Liver (tissue), 3 donors: ENCODE measurements around the gene ARID3B.

Source experiments
- EGR1 ChIP-seq, 2 donors: IDR thresholded peaks; 2 replicates each; pipeline ENCODE4 v1.6.1; 2016 to 2018; ENCODE audit warnings: antibody characterized with exemption in 2 of 2, low read depth in 2 of 2
- GABPA ChIP-seq, 2 donors: IDR thresholded peaks in 1 of 2; conservative IDR thresholded peaks in 1 of 2; 2 replicates each; pipeline ENCODE4 v1.6.1; 2016; ENCODE audit warnings: antibody characterized with exemption in 2 of 2, mild to moderate bottlenecking in 1 of 2, moderate library complexity in 1 of 2
- HNF4A ChIP-seq, 2 donors: conservative IDR thresholded peaks; 2 replicates each; pipeline ENCODE4 v1.6.1; 2016; ENCODE audit warnings: antibody characterized with exemption in 2 of 2, mild to moderate bottlenecking in 2 of 2
- JUND ChIP-seq, 2 donors: IDR thresholded peaks; 2 replicates each; pipeline ENCODE4 v1.6.1; 2016; ENCODE audit warnings: antibody characterized with exemption in 2 of 2
- RXRA ChIP-seq, 2 donors: IDR thresholded peaks; 2 replicates each; pipeline ENCODE4 v1.6.1; 2017 to 2018; ENCODE audit warnings: antibody characterized with exemption in 2 of 2, mild to moderate bottlenecking in 1 of 2
- SP1 ChIP-seq: IDR thresholded peaks from 2 replicates; pipeline ENCODE4 v1.6.1; 2018; ENCODE audit warnings: antibody characterized with exemption, mild to moderate bottlenecking
- YY1 ChIP-seq: IDR thresholded peaks from 2 replicates; pipeline ENCODE4 v1.6.1; 2016; ENCODE audit warnings: antibody characterized with exemption, mild to moderate bottlenecking
- TF ChIP-seq, protein P1 (sequence below): fragments of 150-350 bp; IDR thresholded peaks from 2 replicates; pipeline ENCODE4 v1.5.1; 2017; ENCODE audit warnings: improper control_type of control experiment, low read depth, low read length; ENCODE audit not compliant: missing input control
- TF ChIP-seq, protein P2 (sequence below): IDR thresholded peaks from 2 replicates; pipeline ENCODE4 v1.6.1; 2016; ENCODE audit warnings: antibody characterized with exemption, mild to moderate bottlenecking
- TF ChIP-seq, protein P3 (sequence below): IDR thresholded peaks from 2 replicates; pipeline ENCODE4 v1.6.1; 2016; ENCODE audit warnings: antibody characterized with exemption
- TF ChIP-seq, protein P4 (sequence below): IDR thresholded peaks from 2 replicates; pipeline ENCODE4 v1.6.1; 2016; ENCODE audit warnings: antibody characterized with exemption
- donor health status: healthy.
- donor health status: healthy.

DNA sequence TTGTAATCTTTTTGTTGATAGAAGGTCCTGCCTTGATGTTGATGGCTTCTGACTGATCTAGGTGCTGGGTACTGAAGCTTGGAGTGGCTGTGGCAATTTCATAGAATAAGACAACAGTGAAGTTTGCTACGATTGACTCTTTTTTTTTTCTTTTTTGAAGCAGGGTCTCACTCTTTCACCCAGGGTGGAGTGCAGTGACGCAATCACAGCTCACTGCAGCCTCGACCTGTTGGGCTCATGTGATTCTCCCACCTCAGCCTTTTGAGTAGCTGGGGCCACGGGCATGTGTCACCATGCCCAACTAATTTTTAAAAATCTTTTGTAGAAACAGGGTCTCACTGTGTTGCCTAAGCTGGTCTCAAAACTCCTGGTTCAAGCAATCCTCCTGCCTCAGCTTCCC lies 14.2 kb downstream of the ARID3B start:
- TF ChIP-seq, protein P1, sequence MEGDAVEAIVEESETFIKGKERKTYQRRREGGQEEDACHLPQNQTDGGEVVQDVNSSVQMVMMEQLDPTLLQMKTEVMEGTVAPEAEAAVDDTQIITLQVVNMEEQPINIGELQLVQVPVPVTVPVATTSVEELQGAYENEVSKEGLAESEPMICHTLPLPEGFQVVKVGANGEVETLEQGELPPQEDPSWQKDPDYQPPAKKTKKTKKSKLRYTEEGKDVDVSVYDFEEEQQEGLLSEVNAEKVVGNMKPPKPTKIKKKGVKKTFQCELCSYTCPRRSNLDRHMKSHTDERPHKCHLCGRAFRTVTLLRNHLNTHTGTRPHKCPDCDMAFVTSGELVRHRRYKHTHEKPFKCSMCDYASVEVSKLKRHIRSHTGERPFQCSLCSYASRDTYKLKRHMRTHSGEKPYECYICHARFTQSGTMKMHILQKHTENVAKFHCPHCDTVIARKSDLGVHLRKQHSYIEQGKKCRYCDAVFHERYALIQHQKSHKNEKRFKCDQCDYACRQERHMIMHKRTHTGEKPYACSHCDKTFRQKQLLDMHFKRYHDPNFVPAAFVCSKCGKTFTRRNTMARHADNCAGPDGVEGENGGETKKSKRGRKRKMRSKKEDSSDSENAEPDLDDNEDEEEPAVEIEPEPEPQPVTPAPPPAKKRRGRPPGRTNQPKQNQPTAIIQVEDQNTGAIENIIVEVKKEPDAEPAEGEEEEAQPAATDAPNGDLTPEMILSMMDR, result no peak
- TF ChIP-seq HNF4A (conservative IDR thresholded peaks at IDR 0.05) (no peak), GABPA (IDR thresholded peaks at IDR 0.05 in 1 of 2, conservative IDR thresholded peaks at IDR 0.05 in 1 of 2) (no peak), EGR1 (IDR thresholded peaks at IDR 0.05; ENCODE audit: low read depth in 2 of 2) (no peak), JUND (IDR thresholded peaks at IDR 0.05) (no peak), SP1 (no peak), YY1 (no peak), RXRA (IDR thresholded peaks at IDR 0.05) (no peak)
- TF ChIP-seq, protein P2, sequence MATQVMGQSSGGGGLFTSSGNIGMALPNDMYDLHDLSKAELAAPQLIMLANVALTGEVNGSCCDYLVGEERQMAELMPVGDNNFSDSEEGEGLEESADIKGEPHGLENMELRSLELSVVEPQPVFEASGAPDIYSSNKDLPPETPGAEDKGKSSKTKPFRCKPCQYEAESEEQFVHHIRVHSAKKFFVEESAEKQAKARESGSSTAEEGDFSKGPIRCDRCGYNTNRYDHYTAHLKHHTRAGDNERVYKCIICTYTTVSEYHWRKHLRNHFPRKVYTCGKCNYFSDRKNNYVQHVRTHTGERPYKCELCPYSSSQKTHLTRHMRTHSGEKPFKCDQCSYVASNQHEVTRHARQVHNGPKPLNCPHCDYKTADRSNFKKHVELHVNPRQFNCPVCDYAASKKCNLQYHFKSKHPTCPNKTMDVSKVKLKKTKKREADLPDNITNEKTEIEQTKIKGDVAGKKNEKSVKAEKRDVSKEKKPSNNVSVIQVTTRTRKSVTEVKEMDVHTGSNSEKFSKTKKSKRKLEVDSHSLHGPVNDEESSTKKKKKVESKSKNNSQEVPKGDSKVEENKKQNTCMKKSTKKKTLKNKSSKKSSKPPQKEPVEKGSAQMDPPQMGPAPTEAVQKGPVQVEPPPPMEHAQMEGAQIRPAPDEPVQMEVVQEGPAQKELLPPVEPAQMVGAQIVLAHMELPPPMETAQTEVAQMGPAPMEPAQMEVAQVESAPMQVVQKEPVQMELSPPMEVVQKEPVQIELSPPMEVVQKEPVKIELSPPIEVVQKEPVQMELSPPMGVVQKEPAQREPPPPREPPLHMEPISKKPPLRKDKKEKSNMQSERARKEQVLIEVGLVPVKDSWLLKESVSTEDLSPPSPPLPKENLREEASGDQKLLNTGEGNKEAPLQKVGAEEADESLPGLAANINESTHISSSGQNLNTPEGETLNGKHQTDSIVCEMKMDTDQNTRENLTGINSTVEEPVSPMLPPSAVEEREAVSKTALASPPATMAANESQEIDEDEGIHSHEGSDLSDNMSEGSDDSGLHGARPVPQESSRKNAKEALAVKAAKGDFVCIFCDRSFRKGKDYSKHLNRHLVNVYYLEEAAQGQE, result no peak
- TF ChIP-seq, protein P3, sequence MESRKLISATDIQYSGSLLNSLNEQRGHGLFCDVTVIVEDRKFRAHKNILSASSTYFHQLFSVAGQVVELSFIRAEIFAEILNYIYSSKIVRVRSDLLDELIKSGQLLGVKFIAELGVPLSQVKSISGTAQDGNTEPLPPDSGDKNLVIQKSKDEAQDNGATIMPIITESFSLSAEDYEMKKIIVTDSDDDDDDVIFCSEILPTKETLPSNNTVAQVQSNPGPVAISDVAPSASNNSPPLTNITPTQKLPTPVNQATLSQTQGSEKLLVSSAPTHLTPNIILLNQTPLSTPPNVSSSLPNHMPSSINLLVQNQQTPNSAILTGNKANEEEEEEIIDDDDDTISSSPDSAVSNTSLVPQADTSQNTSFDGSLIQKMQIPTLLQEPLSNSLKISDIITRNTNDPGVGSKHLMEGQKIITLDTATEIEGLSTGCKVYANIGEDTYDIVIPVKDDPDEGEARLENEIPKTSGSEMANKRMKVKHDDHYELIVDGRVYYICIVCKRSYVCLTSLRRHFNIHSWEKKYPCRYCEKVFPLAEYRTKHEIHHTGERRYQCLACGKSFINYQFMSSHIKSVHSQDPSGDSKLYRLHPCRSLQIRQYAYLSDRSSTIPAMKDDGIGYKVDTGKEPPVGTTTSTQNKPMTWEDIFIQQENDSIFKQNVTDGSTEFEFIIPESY, result no peak
- TF ChIP-seq, protein P4, sequence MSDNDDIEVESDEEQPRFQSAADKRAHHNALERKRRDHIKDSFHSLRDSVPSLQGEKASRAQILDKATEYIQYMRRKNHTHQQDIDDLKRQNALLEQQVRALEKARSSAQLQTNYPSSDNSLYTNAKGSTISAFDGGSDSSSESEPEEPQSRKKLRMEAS, result no peak
